Measurements from ENCODE around the gene IL5. TPM values are rescaled to one million over a fixed set of nuclear protein-coding genes. Genes with fewer than 3 reads are reported as not detected.

IL5 gene
- total RNA-seq, 1 donor from 2014 or later: not detected

DNA sequence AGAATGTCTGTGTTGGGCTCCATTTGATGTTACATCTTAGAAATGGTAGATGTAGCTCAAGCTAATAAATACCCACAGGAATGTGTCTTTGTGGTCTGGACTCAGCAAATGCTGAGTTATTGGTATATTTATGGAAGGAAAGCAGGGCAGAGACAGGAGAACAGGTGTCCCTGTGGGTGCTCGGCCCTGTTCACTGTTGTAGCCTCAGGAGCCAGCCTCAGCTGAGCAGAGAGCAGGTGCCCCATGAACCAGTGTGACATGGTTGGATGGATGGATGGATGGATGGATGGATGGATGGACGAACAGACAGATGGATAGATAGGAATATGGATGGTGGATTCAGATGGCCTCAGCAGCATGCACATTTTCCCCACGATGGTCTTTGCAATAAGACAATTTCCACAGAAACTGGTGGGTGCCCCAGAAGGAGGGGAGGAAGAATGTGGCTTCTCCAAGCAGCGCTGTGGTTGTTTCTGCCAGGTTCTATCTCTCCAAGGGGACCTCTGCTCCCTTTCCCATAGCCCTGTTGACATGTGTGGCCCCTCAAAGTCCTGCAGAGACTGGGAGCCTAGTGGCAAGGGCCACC, 44.5 kb downstream of the IL5 start:
- H3K4me3 Mint-ChIP-seq: no peak overlapping the region
- H3K9me3 Mint-ChIP-seq: no peaks in the 10 kb centered on the region
- DNase-seq (ENCODE audit: extremely low spot score, unreplicated experiment): peak; percentile 36
- H3K4me1 Mint-ChIP-seq (ENCODE audit: unreplicated experiment): peaks cover 5% of the 10 kb centered on the region
- no peaks in the 10 kb centered on the region for H3K36me3 Mint-ChIP-seq
- no peak for TF ChIP-seq CTCF (conservative IDR thresholded peaks at IDR 0.05)
- peak overlapping the region; percentile 5 for H3K27ac Mint-ChIP-seq
- H3K27me3 Mint-ChIP-seq: peaks cover 6% of the 10 kb centered on the region

- TF ChIP-seq CTCF (conservative IDR thresholded peaks at IDR 0.05): no peak
- H3K4me1 Mint-ChIP-seq (ENCODE audit: unreplicated experiment): peaks cover 5% of the 10 kb centered on the region
- no peak overlapping the region for H3K4me3 Mint-ChIP-seq
- H3K27me3 Mint-ChIP-seq: peaks cover 8% of the 10 kb centered on the region
- H3K9me3 Mint-ChIP-seq: no peaks in the 10 kb centered on the region
- H3K27ac Mint-ChIP-seq: peak overlapping the region; percentile 69
- DNase-seq (ENCODE audit: extremely low spot score, unreplicated experiment): peak; percentile 66
- H3K36me3 Mint-ChIP-seq: no peaks in the 10 kb centered on the region
Measured at GRCh38 chr5:132498152-132498551, 45.2 kb downstream of the IL5 start.

GRCh38 chr5:132497488-132497997, 45.8 kb downstream of the IL5 start:
- DNase-seq (ENCODE audit: extremely low spot score, unreplicated experiment): peak; percentile 57
- no peak for TF ChIP-seq CTCF (conservative IDR thresholded peaks at IDR 0.05)
- Mint-ChIP-seq H3K27ac (peak overlapping the region; percentile 69), H3K4me3 (peak overlapping the region; percentile 91), H3K36me3 (no peaks in the 10 kb centered on the region), H3K27me3 (peaks cover 8% of the 10 kb centered on the region), H3K9me3 (no peaks in the 10 kb centered on the region), H3K4me1 (ENCODE audit: unreplicated experiment) (peaks cover 5% of the 10 kb centered on the region)

DNA sequence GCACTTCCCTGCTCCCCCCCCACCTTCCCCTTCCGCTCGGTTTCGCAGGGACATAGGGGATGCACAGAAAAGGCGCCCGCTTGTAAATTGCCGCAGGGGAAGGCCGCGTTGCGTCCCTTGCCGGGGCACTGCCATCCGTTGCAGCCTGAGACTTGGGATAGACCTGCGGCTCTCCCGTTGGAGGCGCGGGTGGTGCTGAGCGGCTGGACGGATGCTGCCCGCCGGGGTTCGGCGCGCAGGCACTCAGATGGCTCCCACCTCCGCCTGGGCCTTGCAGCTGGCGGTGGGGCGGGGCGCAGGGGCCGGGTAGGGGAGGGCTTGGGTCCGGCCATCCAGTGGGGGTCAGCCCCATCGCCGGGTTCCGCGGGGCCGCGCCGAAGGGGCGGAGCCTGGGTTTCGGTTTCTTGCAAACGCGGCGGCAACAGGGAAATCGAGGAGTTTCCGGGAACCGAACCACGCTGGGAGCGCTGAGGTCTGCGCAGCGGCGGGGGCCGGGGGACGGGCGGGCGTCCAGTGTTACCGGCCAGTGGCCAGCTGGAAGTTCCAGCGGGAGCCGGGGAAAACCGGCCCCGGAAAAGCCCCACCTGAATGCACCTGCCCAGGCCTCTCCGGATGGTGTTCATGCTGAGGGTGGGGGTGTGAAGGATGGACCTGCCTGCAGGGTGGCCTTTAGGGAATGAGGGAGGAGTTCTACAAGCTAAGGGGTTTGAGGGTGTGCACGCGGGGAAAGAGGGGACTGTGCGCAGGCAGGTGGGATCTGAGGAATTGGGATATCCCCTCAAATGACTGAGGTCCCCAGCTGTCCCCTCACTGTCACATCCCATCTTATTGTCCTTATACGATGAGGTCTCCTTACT, 46.5 kb downstream of the IL5 start:
- DNase-seq (ENCODE audit: extremely low spot score, unreplicated experiment): peak; percentile 84
- TF ChIP-seq CTCF (conservative IDR thresholded peaks at IDR 0.05): no peak
- H3K9me3 Mint-ChIP-seq: no peaks in the 10 kb centered on the region
- H3K4me3 Mint-ChIP-seq: peak overlapping the region; percentile 91
- peak overlapping the region; percentile 88 for H3K27ac Mint-ChIP-seq
- peaks cover 5% of the 10 kb centered on the region for H3K4me1 Mint-ChIP-seq (ENCODE audit: unreplicated experiment)
- no peaks in the 10 kb centered on the region for H3K36me3 Mint-ChIP-seq
- peaks cover 12% of the 10 kb centered on the region for H3K27me3 Mint-ChIP-seq

DNA sequence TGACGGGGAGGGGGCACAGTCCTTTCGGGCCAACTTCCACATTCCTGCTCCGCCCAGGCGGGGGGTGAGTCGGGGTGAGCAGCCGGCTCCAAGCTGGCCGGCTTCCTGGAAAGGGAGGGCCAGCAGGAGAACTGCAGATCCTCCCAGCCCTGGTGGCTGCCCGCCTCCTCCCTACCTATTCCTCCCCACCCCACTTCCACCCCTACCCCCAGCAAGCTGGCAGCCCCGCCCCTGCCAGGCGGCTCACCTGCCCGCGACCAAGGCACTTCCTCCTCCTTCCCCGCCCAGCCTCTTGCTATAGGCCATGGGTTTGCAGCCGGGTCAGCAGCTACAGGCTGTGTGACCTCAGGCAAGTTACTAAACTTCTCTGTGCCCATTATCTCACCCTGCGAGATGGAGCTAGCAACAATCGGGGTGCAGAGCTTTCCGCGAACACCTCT, 47.1 kb downstream of the IL5 start:
- no peak for TF ChIP-seq CTCF (conservative IDR thresholded peaks at IDR 0.05)
- Mint-ChIP-seq H3K27me3 (peaks cover 15% of the 10 kb centered on the region), H3K9me3 (no peaks in the 10 kb centered on the region), H3K36me3 (no peaks in the 10 kb centered on the region), H3K4me3 (peak overlapping the region; percentile 91), H3K27ac (peak overlapping the region; percentile 88), H3K4me1 (ENCODE audit: unreplicated experiment) (peaks cover 5% of the 10 kb centered on the region)
- DNase-seq (ENCODE audit: extremely low spot score, unreplicated experiment): peak; percentile 81

All from type B pancreatic cell (in vitro differentiated cells).